Neural crest cell (in vitro differentiated cells): ENCODE measurements around the gene KDM4B. TPM values are rescaled to one million over a fixed set of nuclear protein-coding genes. Genes with fewer than 3 reads are reported as not detected.

ENCODE experiments used
- DNase-seq: peaks from one replicate; pipeline ENCODE4 v3.0.0; 2021; ENCODE audit warnings: low read depth, mixed read lengths, low spot score
- H3K27ac Mint-ChIP-seq: one replicate; pipeline ENCODE4 v1.8.0; 2021; ENCODE audit warnings: mild to moderate bottlenecking, mixed read lengths; ENCODE audit not compliant: unreplicated experiment
- H3K27me3 Mint-ChIP-seq: 2 replicates; pipeline ENCODE4 v1.8.0; 2021; ENCODE audit warnings: low read depth, mild to moderate bottlenecking, mixed read lengths
- H3K36me3 Mint-ChIP-seq: 2 replicates; pipeline ENCODE4 v1.8.0; 2021; ENCODE audit warnings: low read depth, mild to moderate bottlenecking, mixed read lengths
- H3K4me1 Mint-ChIP-seq: 2 replicates; pipeline ENCODE4 v1.8.0; 2021; ENCODE audit warnings: mixed read lengths
- H3K4me3 Mint-ChIP-seq: one replicate; pipeline ENCODE4 v1.8.0; 2021; ENCODE audit warnings: mild to moderate bottlenecking, mixed read lengths
- H3K9me3 Mint-ChIP-seq: 2 replicates; pipeline ENCODE4 v1.8.0; 2021; ENCODE audit warnings: mixed read lengths
- total RNA-seq: library from RNA; stranded (reverse); gene quantifications from 2 replicates; pipeline ENCODE4 v1.2.1, GENCODE V29; 2021
- TF ChIP-seq, protein P1 (sequence below): fragments of 200-600 bp; sonication (generic); conservative IDR thresholded peaks from 2 replicates; pipeline ENCODE4 v1.5.0; 2021; ENCODE audit warnings: antibody characterized with exemption, mild to moderate bottlenecking

KDM4B gene
- total RNA-seq, 1 donor from 2014 or later: 45.4 TPM

DNA sequence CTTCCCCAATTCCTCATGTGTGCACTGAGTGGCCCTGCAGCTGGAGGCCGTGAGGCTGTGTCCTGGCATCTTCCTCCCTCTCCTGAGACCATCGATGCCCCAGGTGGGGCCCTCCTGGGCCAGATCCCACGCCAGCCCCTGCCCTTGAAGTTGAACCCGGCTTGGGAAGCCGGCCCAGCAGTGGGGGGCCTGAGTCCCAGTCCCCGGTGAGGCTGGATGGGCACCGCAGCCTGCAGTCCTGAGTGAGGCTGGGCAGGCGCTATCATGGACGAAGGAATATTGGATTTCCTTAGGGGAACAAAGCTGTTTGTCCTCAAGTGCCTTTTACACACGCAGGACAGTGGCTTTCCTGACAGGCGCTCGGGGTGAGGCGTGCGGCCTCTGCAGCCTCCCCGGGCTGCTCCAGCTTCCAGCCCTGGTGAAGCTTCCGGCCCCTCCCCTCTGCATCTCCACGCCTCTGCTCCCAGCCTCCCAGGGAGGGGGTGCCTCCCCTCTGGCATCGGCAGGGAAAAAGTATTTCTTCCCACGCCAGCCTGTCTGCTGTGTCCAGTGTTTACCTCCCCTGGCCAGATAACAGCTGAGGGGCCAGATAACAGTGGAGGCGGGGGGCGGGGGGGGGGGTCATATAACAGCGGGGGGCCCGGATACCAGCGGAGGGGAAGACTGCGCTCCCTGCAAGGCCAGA lies 159.5 kb downstream of the KDM4B start:
- Mint-ChIP-seq H3K36me3 (no peaks in the 10 kb centered on the region), H3K27ac (peak overlapping the region; percentile 12), H3K4me3 (no peak overlapping the region), H3K9me3 (no peaks in the 10 kb centered on the region), H3K4me1 (peaks cover 26% of the 10 kb centered on the region), H3K27me3 (no peaks in the 10 kb centered on the region)
- DNase-seq: peak; percentile 43
- TF ChIP-seq, protein P1, sequence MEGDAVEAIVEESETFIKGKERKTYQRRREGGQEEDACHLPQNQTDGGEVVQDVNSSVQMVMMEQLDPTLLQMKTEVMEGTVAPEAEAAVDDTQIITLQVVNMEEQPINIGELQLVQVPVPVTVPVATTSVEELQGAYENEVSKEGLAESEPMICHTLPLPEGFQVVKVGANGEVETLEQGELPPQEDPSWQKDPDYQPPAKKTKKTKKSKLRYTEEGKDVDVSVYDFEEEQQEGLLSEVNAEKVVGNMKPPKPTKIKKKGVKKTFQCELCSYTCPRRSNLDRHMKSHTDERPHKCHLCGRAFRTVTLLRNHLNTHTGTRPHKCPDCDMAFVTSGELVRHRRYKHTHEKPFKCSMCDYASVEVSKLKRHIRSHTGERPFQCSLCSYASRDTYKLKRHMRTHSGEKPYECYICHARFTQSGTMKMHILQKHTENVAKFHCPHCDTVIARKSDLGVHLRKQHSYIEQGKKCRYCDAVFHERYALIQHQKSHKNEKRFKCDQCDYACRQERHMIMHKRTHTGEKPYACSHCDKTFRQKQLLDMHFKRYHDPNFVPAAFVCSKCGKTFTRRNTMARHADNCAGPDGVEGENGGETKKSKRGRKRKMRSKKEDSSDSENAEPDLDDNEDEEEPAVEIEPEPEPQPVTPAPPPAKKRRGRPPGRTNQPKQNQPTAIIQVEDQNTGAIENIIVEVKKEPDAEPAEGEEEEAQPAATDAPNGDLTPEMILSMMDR: no peak

DNA sequence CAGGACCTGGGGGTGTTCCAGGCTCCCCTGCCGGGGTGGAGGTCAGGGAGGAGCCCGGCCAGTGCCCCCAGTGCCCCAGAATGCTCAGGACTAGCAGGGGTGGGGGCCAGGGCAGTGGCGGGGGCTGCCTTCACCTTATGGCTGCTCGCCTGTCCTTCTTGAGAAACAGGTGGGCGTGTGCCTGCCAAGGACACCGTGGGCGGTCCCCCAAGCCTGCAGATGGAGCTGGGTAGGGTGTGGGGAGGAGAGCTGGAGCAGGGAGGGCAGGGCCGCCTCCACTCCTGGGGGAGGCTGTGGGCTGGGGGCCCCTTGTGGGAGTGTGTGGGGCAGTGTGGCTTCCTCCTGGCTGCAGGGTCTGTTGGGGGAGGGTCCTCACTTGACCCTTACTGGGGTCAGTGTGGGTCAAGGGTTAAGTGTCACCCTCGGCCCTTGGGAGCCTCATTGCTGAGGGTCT lies 160.1 kb downstream of the KDM4B start:
- Mint-ChIP-seq H3K36me3 (no peaks in the 10 kb centered on the region), H3K27ac (no peak overlapping the region), H3K27me3 (no peaks in the 10 kb centered on the region), H3K4me1 (peaks cover 23% of the 10 kb centered on the region), H3K4me3 (no peak overlapping the region), H3K9me3 (no peaks in the 10 kb centered on the region)
- TF ChIP-seq, protein P1: no peak
- no peak for DNase-seq

DNA sequence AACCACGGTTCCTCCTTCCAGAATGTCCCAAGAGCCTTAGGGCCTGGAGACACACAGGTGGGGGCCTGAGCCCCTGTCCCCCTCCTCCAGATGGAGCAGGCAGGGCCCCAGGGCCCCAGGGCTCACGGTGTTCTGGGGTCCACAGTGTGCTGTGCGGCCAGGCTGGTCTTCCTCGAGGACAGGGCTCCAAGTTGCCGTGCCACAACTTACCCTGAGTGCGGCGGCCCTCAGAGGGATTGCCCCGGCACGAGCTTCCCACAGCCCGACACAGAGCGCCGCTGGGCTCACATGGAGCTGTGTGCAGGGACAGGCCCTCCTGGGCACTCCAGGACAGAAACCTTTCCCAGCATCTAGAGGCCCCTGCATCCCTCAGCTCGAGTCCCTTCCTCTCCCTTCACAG lies 160.8 kb downstream of the KDM4B start:
- Mint-ChIP-seq H3K4me1 (peaks cover 23% of the 10 kb centered on the region), H3K27me3 (no peaks in the 10 kb centered on the region), H3K36me3 (no peaks in the 10 kb centered on the region), H3K9me3 (no peaks in the 10 kb centered on the region), H3K4me3 (peak overlapping the region; percentile 41), H3K27ac (no peak overlapping the region)
- TF ChIP-seq, protein P1: no peak
- DNase-seq: no peak

DNA sequence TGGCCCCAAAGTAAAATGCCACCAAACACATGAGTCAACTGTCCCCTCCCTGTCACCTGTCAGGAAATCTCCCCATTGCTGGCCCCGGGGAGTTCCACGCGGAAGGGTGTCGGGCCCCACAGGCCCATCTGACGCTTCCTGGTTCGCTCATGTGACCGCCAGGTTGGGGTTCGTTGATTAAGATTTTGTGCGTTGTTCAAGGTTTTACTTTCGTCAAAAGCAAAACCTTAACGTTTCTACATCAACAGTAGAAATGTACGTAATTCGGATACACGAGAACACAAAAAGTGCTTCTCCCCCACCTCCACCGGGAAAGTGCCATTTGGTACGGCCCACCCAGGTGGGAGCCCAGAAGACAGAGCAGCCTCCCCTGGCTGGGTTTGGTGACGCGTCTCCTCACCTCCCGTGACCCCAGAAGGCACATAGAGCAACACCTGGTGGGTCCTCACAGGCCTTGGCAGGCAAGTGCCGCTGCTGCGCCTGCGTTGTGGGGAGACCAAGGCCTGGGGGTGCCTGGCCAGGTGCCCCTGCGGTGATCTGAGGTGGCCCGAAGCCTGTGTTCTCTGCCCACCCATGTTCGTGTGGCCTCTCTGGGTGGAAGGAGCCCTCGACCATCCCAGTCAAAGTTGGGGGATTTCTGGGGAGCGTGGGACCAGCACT lies 161.6 kb downstream of the KDM4B start:
- H3K27ac Mint-ChIP-seq: peak overlapping the region; percentile 57
- no peak for DNase-seq
- peak overlapping the region; percentile 41 for H3K4me3 Mint-ChIP-seq
- peaks cover 23% of the 10 kb centered on the region for H3K4me1 Mint-ChIP-seq
- no peaks in the 10 kb centered on the region for H3K9me3 Mint-ChIP-seq
- TF ChIP-seq, protein P1: no peak
- H3K36me3 Mint-ChIP-seq: no peaks in the 10 kb centered on the region
- no peaks in the 10 kb centered on the region for H3K27me3 Mint-ChIP-seq

DNA sequence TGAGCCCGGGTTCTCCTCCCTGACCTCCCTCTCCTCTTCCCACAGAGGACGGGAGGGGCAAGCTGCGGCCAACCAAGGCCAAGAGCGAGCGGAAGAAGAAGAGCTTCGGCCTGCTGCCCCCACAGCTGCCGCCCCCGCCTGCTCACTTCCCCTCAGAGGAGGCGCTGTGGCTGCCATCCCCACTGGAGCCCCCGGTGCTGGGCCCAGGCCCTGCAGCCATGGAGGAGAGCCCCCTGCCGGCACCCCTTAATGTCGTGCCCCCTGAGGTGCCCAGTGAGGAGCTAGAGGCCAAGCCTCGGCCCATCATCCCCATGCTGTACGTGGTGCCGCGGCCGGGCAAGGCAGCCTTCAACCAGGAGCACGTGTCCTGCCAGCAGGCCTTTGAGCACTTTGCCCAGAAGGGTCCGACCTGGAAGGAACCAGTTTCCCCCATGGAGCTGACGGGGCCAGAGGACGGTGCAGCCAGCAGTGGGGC lies 162.2 kb downstream of the KDM4B start:
- no peak overlapping the region for H3K27ac Mint-ChIP-seq
- H3K4me3 Mint-ChIP-seq: no peak overlapping the region
- TF ChIP-seq, protein P1: no peak
- no peak for DNase-seq
- no peaks in the 10 kb centered on the region for H3K9me3 Mint-ChIP-seq
- no peaks in the 10 kb centered on the region for H3K27me3 Mint-ChIP-seq
- peaks cover 23% of the 10 kb centered on the region for H3K4me1 Mint-ChIP-seq
- H3K36me3 Mint-ChIP-seq: no peaks in the 10 kb centered on the region
